Measurements from ENCODE around the gene WDR27. TPM values are rescaled to one million over a fixed set of nuclear protein-coding genes. Genes with fewer than 3 reads are reported as not detected.
"Not testable (repeated sequence)": the region's sequence is repeated elsewhere in the genome, so short reads cannot be mapped to it uniquely, and the experiment has no call there.

Gene WDR27
- total and polyA plus RNA-seq, 11 donors, result 2.2 to 12.3 (median 5.7) TPM

DNA sequence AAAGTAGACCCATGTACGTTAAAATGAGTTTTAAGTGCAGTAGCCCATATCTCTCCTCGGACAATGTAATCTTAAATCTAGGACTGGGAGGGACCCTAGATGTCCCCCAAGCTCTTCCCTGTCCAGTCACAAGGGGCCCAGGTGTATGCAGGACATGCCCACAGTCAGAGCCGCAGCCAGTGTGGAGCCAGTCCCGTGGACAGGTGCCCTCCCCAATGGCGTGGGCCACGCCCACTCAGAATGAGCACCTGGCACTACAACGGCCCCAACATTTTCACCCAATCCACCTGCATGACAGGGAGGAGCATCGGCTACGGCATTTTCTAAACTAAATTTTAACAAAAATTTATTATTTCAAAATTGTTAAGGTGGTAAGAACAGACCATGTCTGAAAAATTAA, 53.2 kb downstream of the WDR27 start:
- intact Hi-C loops (cut with DNase I), result no loop called here
- H3K27me3 ChIP-seq, result no peaks in the 10 kb centered on the region
- no peak overlapping the region for H3K4me3 ChIP-seq
- peaks cover 0 to under 1% (median 0%) of the 10 kb centered on the region in 12 donors for H3K4me1 ChIP-seq
- ATAC-seq (no peak), DNase-seq (no peak)
- WGBS, 4 donors, result 91 to 93% (median 92%) methylated on average over 9 of the region's 9 CpGs
- TF ChIP-seq POLR2A (IDR thresholded peaks at IDR 0.05), result no peak
- TF ChIP-seq, protein P1, sequence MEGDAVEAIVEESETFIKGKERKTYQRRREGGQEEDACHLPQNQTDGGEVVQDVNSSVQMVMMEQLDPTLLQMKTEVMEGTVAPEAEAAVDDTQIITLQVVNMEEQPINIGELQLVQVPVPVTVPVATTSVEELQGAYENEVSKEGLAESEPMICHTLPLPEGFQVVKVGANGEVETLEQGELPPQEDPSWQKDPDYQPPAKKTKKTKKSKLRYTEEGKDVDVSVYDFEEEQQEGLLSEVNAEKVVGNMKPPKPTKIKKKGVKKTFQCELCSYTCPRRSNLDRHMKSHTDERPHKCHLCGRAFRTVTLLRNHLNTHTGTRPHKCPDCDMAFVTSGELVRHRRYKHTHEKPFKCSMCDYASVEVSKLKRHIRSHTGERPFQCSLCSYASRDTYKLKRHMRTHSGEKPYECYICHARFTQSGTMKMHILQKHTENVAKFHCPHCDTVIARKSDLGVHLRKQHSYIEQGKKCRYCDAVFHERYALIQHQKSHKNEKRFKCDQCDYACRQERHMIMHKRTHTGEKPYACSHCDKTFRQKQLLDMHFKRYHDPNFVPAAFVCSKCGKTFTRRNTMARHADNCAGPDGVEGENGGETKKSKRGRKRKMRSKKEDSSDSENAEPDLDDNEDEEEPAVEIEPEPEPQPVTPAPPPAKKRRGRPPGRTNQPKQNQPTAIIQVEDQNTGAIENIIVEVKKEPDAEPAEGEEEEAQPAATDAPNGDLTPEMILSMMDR (IDR thresholded peaks at IDR 0.05), result no peak
- peaks cover 0 to 5% (median 0%) of the 10 kb centered on the region in 9 donors for H3K36me3 ChIP-seq
- no peaks in the 10 kb centered on the region for H3K9me3 ChIP-seq
- no peak overlapping the region for H3K27ac ChIP-seq

DNA sequence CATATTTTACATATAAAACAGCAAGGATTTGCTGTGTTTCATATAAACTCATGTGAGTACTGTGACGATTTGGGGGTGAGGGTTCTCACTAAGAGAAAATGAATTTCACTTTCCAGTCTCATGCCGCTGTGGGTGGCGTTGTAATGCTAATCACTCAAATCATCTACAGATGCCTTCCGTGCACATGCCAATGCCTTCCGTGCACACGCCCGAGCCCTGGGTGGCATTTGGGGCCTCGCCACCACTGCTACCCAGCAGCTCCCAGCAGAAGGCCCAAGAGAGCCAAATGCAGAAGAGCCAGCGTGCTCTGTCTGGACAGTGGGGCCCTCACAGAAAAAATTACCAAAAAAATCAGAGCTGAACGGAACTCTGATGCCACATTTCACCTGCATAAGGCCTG, 53.7 kb downstream of the WDR27 start:
- 92 to 98% (median 96%) methylated on average over 10 of the region's 10 CpGs for WGBS, 4 donors
- Histone ChIP-seq H3K4me3 (no peak overlapping the region), H3K4me1 (no peaks in the 10 kb centered on the region), H3K9me3 (no peaks in the 10 kb centered on the region), H3K36me3 (peaks cover 0 to 5% (median 0%) of the 10 kb centered on the region in 9 donors), H3K27me3 (no peaks in the 10 kb centered on the region), H3K27ac (no peak overlapping the region)
- DNase-seq, result no peak
- intact Hi-C loops (cut with DNase I), result no loop called here
- ATAC-seq, result no peak
- TF ChIP-seq, protein P1 (IDR thresholded peaks at IDR 0.05), result no peak

DNA sequence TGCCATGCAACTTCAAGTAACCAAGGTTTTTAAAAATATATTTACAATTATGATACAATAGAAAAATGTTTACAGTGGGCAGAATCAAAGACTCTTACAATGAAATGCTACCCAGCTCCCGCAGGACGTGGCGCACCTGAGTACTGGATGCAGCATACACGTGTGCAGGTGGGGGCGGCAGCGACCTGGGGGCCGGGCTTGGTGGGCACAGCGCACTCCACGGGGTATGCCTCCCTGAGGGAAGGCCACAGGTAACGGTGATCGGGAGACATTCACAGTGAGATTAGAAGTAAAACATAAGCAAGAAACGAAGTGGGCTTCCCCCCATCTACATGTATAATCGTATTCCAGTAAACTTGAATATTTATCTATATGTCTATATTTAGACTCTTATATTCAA, 54.2 kb downstream of the WDR27 start:
- Histone ChIP-seq H3K4me1 (no peaks in the 10 kb centered on the region), H3K9me3 (no peaks in the 10 kb centered on the region), H3K27me3 (no peaks in the 10 kb centered on the region), H3K27ac (no peak overlapping the region), H3K36me3 (peaks cover 0 to 5% (median 0%) of the 10 kb centered on the region in 9 donors), H3K4me3 (no peak overlapping the region)
- ATAC-seq (no peak), DNase-seq (no peak)
- whole genome bisulfite sequencing, 4 donors, result 92 to 94% (median 94%) methylated on average over 13 of the region's 13 CpGs
- TF ChIP-seq, protein P1 (IDR thresholded peaks at IDR 0.05), result no peak
- no peak for TF ChIP-seq POLR2A (IDR thresholded peaks at IDR 0.05)
- intact Hi-C loops (cut with DNase I), result no loop called here

DNA sequence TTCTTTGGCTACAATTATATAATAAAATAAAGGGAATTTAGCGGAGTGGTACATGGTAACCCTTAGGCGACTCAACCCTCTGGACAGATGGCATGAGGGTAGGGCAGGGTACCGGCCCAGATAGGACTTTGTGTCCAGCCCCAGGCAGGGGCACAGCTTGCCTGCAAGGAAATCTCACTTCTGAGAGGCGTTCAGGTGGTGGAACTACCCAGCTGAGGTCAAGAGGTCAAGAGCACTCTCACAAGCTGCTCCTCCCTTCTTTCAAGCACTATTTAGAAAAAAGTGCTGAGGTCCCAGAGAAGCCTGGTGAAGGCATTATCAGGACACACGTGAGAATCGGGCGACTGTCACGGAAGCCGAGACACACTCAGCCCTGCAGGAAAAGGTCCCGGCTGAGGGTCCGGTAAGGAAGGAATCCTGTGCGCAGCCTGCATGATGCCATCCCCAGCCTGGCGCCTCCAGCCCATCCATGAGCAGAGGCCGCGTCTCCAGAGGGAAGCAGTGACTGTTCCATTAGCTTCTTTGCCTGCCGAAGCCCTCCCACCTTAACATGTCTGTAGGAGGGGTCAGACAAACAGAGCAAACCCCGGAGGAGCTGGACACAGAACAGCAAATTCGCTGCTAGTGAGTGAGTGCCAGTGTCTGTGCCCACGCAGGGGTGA, 54.8 kb downstream of the WDR27 start:
- Histone ChIP-seq H3K4me3 (no peak overlapping the region), H3K27ac (no peak overlapping the region), H3K36me3 (peaks cover 0 to 5% (median 0%) of the 10 kb centered on the region in 9 donors), H3K4me1 (no peaks in the 10 kb centered on the region), H3K9me3 (no peaks in the 10 kb centered on the region), H3K27me3 (no peaks in the 10 kb centered on the region)
- no peak for TF ChIP-seq POLR2A (IDR thresholded peaks at IDR 0.05)
- intact Hi-C loops (cut with DNase I), result no loop called here
- no peak for ATAC-seq
- no peak for DNase-seq
- 81 to 91% (median 83%) methylated on average over 14 to 19 of the region's 19 CpGs for WGBS, 4 donors

DNA sequence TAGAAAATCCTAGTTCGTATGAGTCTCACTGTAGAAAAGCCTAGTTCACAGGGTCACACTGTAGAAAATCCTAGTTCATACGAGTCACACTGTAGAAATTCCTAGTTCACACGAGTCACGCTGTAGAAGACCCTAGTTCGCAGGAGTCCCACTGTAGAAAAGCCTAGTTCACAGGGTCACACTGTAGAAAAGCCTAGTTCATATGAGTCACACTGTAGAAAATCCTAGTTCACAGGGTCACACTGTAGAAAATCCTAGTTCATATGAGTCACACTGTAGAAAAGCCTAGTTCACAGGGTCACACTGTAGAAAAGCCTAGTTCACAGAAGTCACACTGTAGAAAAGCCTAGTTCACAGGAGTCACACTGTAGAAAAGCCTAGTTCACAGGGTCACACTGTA, 56.4 kb downstream of the WDR27 start:
- H3K36me3 ChIP-seq, DNase-seq: not testable (repeated sequence)
- 92 to 98% (median 96%) methylated on average over 5 of the region's 5 CpGs for WGBS, 4 donors

More for the DNA sequence above, 56.4 kb downstream of the WDR27 start:
- H3K27me3 ChIP-seq; ATAC-seq; H3K27ac ChIP-seq; intact Hi-C loops (cut with DNase I); H3K4me3 ChIP-seq; H3K4me1 ChIP-seq; H3K9me3 ChIP-seq: not testable (repeated sequence)

Data from heart left ventricle (tissue), 16 donors.